ENCODE measurements around the gene SRRM3. TPM values are rescaled to one million over a fixed set of nuclear protein-coding genes. Genes with fewer than 3 reads are reported as not detected.

The SRRM3 gene
- total and polyA plus RNA-seq, 9 of the 15 experiments (the other 6 are each of a cell fraction or from before 2014, with no cell fraction given): 0.04 to 0.91 (median 0.46) TPM; not detected in 2

DNA sequence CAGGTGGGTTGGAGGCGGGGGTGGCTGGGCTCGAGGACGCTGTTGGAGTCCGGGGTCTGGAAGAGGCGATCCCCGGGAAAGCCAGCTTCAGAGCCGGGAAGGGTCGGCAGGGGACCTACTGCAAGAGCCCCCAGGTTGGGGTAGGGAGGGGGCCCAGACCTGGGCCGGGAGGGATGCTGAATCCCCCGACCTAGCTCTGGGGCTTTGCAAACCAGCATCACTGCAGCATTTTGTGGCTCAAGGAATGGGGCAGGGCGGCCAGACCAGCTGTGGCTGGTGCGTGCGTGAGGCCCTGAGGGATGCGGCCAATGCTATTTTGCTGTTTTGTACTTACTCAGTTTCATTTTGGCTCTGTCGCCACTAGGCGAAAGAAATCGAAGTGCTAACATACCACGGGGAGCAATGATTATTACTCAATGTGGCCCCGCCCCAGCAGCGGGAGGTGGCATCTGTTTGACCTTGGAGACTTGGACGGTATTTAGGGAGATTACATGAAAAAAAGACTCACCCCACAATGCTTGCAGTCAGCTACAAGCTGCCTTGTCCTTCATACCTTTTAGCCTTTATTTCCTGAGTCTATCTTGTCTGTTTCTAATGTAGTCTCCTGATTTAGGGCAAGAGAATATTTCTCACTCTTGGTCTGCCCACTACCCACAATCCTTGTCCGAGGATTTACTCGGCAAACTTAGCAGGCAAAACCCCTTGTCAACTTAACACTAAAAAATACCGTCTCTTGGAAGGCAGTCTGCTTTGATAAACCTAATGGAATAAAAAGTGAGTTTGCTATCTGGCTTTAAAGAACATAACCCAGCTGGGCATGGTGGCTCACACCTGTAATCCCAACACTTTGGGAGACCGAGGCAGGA lies 117.0 kb downstream of the SRRM3 start:
- H3K79me2 ChIP-seq (ENCODE audit: control insufficient read depth, insufficient read depth, low read length): peaks cover 17% of the 10 kb centered on the region
- 3% methylated on average over 25 of the region's 25 CpGs for WGBS (ENCODE audit: insufficient coverage, low coverage, missing lambda C conversion rate)
- no peaks in the 10 kb centered on the region for H4K20me1 ChIP-seq (replicated peaks; ENCODE audit: control insufficient read depth, insufficient read depth, low read length)
- no peaks in the 10 kb centered on the region for H3K9me3 ChIP-seq (replicated peaks; ENCODE audit: control insufficient read depth, insufficient read depth, low read depth, low read length)
- ChIA-PET POLR2A (interaction anchor here (0.6 to 2.6 kb wide), 8 partner anchors 9 to 105 kb away, joined by 3 to 11 read pairs (median 4); partner anchors contain the start of genes HSPB1 and ZP3), CTCF (ENCODE audit: low intra/inter-chr PET ratio) (interaction anchor here (0.7 to 1.5 kb wide), 2 partner anchors 23 to 27 kb away, joined by 3 to 5 read pairs; no protein-coding TSS in a partner anchor)
- H2AFZ ChIP-seq (ENCODE audit: low read depth, low read length): peak overlapping the region; percentile 99
- H3K27ac ChIP-seq (ENCODE audit: extremely low read depth, low read depth, low read length): peak overlapping the region; percentile 79
- no peaks in the 10 kb centered on the region for H3K27me3 ChIP-seq (ENCODE audit: control insufficient read depth in 2 of 2, insufficient read depth in 2 of 2, low read length in 2 of 2)
- TSS peak; percentile 76 for BruUV-seq (replicated peaks)
- H3K9ac ChIP-seq (ENCODE audit: insufficient read depth in 1 of 2, low read depth in 2 of 2, low read length in 2 of 2): peak overlapping the region; percentile 70 to 93
- peaks cover 23 to 35% of the 10 kb centered on the region in 2 experiments; a peak in 4 of 5 replicates for H3K4me1 ChIP-seq (replicated peaks in 1 of 2; ENCODE audit: control insufficient read depth in 2 of 2, insufficient read depth in 2 of 2, low read length in 2 of 2)
- intact Hi-C loops (cut with micrococcal nuclease): loop anchor here (1.0 to 2.0 kb wide), 2 partner anchors 16 to 41 kb away; partner anchors contain the start of gene HSPB1
- H3K4me2 ChIP-seq (ENCODE audit: insufficient read depth, low read length): peak overlapping the region; percentile 96
- DNase-seq (ENCODE audit: extremely low read depth in 1 of 4, low spot score in 3 of 4): peak; percentile 80 to 89 (median 80)
- FAIRE-seq: peak; percentile 88
- no peaks in the 10 kb centered on the region for H3K9me1 ChIP-seq (ENCODE audit: control insufficient read depth, insufficient read depth, low read length)
- H3K4me3 ChIP-seq: peak overlapping the region; percentile 72
- in situ Hi-C loops (cut with MboI): no loop called here
- peaks cover 14% of the 10 kb centered on the region; the same call in 2 of the 3 replicates for H3K36me3 ChIP-seq (ENCODE audit: control insufficient read depth, insufficient read depth, low read length)
- peak; percentile 68 for ATAC-seq
- TF ChIP-seq, protein P1, sequence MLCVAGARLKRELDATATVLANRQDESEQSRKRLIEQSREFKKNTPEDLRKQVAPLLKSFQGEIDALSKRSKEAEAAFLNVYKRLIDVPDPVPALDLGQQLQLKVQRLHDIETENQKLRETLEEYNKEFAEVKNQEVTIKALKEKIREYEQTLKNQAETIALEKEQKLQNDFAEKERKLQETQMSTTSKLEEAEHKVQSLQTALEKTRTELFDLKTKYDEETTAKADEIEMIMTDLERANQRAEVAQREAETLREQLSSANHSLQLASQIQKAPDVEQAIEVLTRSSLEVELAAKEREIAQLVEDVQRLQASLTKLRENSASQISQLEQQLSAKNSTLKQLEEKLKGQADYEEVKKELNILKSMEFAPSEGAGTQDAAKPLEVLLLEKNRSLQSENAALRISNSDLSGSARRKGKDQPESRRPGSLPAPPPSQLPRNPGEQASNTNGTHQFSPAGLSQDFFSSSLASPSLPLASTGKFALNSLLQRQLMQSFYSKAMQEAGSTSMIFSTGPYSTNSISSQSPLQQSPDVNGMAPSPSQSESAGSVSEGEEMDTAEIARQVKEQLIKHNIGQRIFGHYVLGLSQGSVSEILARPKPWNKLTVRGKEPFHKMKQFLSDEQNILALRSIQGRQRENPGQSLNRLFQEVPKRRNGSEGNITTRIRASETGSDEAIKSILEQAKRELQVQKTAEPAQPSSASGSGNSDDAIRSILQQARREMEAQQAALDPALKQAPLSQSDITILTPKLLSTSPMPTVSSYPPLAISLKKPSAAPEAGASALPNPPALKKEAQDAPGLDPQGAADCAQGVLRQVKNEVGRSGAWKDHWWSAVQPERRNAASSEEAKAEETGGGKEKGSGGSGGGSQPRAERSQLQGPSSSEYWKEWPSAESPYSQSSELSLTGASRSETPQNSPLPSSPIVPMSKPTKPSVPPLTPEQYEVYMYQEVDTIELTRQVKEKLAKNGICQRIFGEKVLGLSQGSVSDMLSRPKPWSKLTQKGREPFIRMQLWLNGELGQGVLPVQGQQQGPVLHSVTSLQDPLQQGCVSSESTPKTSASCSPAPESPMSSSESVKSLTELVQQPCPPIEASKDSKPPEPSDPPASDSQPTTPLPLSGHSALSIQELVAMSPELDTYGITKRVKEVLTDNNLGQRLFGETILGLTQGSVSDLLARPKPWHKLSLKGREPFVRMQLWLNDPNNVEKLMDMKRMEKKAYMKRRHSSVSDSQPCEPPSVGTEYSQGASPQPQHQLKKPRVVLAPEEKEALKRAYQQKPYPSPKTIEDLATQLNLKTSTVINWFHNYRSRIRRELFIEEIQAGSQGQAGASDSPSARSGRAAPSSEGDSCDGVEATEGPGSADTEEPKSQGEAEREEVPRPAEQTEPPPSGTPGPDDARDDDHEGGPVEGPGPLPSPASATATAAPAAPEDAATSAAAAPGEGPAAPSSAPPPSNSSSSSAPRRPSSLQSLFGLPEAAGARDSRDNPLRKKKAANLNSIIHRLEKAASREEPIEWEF (CRISPR knock-in tag; IDR thresholded peaks at IDR 0.05): peak; percentile 47; the same call in 1 of the 2 replicates
- TF ChIP-seq ZSCAN32 (CRISPR knock-in tag; IDR thresholded peaks at IDR 0.05) (no peak), CAMTA2 (CRISPR knock-in tag; conservative IDR thresholded peaks at IDR 0.05) (no peak), POU5F1 (IDR thresholded peaks at IDR 0.05; ENCODE audit: borderline replicate concordance, low read depth, low read length, partially characterized antibody) (no peak), TRIM24 (IDR thresholded peaks at IDR 0.05) (no peak; a peak in 1 of 4 replicates), ZSCAN29 (IDR thresholded peaks at IDR 0.05) (peak; percentile 59; the same call in 1 of the 2 replicates), NCOA4 (IDR thresholded peaks at IDR 0.05; ENCODE audit: partially characterized antibody) (no peak), TEAD1 (CRISPR knock-in tag; IDR thresholded peaks at IDR 0.05) (peak; percentile 3 to 93; a peak in 3 of 4 replicates)
- TF ChIP-seq, protein P2, sequence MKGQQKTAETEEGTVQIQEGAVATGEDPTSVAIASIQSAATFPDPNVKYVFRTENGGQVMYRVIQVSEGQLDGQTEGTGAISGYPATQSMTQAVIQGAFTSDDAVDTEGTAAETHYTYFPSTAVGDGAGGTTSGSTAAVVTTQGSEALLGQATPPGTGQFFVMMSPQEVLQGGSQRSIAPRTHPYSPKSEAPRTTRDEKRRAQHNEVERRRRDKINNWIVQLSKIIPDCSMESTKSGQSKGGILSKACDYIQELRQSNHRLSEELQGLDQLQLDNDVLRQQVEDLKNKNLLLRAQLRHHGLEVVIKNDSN (CRISPR knock-in tag; IDR thresholded peaks at IDR 0.05): peak; percentile 30; the same call in 1 of the 2 replicates
- TF ChIP-seq, protein P3, sequence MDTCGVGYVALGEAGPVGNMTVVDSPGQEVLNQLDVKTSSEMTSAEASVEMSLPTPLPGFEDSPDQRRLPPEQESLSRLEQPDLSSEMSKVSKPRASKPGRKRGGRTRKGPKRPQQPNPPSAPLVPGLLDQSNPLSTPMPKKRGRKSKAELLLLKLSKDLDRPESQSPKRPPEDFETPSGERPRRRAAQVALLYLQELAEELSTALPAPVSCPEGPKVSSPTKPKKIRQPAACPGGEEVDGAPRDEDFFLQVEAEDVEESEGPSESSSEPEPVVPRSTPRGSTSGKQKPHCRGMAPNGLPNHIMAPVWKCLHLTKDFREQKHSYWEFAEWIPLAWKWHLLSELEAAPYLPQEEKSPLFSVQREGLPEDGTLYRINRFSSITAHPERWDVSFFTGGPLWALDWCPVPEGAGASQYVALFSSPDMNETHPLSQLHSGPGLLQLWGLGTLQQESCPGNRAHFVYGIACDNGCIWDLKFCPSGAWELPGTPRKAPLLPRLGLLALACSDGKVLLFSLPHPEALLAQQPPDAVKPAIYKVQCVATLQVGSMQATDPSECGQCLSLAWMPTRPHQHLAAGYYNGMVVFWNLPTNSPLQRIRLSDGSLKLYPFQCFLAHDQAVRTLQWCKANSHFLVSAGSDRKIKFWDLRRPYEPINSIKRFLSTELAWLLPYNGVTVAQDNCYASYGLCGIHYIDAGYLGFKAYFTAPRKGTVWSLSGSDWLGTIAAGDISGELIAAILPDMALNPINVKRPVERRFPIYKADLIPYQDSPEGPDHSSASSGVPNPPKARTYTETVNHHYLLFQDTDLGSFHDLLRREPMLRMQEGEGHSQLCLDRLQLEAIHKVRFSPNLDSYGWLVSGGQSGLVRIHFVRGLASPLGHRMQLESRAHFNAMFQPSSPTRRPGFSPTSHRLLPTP (IDR thresholded peaks at IDR 0.05; ENCODE audit: borderline replicate concordance, extremely low read depth, insufficient read length): no peak

Measured in K562 (cell line).